ENCODE data around the gene AACS.

GRCh38 chr12:125017801-125018200 lies 47.4 kb upstream of the AACS start:
- no peak for TF ChIP-seq ELF4 (CRISPR knock-in tag; IDR thresholded peaks at IDR 0.05; ENCODE audit: low read depth)
- TF ChIP-seq JAZF1 (CRISPR knock-in tag; IDR thresholded peaks at IDR 0.05), result no peak
- TF ChIP-seq NR3C1 (CRISPR knock-in tag; conservative IDR thresholded peaks at IDR 0.05; ENCODE audit: low read depth), result no peak
- no peak for TF ChIP-seq PREB (CRISPR knock-in tag; IDR thresholded peaks at IDR 0.05; ENCODE audit: borderline replicate concordance)
- no peak for TF ChIP-seq CTCF (IDR thresholded peaks at IDR 0.05)
- no peak for TF ChIP-seq ZNF416 (CRISPR knock-in tag; IDR thresholded peaks at IDR 0.05)
- no peak for TF ChIP-seq FOXP1 (CRISPR knock-in tag; IDR thresholded peaks at IDR 0.05; ENCODE audit: borderline replicate concordance)
- no peak for TF ChIP-seq ZBTB43 (CRISPR knock-in tag; IDR thresholded peaks at IDR 0.05)

Measured in WTC11 (cell line).